ENCODE data around the gene ZNF385C. TPM values are rescaled to one million over a fixed set of nuclear protein-coding genes. Genes with fewer than 3 reads are reported as not detected.
"Not testable (repeated sequence)": the region's sequence is repeated elsewhere in the genome, so short reads cannot be mapped to it uniquely, and the experiment has no call there.

The ZNF385C gene
- total RNA-seq, 2 experiments from 2014 or later = not detected

DNA sequence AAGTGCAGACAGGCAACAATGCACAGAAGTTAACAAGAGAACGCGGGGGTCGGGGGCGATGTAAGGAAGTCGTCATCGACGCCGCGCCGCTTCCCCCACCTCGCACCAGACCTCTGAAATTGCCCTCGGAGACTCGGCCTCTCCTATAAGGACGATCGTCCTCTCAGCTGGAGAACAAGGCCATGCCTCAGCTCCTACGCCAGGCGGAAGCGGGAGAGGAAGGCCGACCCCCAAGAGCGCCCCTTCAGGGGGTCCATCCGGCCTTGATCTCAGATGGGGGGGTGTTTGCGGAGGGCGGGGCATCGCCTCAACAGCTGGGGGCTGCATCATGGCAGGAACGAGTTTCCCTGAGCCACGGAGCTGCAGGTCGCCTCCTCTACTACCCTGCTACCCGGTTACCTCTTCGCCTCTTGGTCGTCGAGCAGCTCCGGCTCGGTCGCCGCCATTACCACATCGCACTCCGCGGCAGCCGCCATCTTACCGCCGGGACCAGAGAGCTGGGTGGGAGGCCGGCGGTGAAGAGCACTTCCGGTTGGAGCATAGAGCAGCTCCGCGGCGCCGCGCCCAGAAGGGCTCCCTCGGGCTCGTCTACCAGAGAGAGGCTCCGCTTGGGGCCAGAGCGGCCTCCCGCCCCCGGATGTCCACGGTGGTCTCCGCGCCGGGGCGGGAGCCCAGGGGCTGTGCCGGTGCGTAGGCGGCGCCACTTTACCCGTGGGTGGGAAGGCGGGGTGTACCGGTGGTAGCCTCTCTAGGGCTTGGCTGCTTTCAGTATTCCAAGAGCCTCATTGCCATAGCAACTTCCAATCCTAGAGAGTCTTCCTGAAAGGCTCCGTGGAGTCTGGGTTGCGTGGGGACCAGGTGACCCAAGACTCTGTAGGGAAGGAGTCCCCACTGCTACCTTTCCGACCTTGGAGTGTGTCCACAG, 81.1 kb downstream of the ZNF385C start, which contains the start of gene DNAJC7:
Gene DNAJC7 (minus strand): TSS at position 499 of the 925 bp plus-strand sequence. CDS start 23 bp downstream, at position 476.
- Mint-ChIP-seq H3K9me3 (peaks cover 5% of the 10 kb centered on the region), H3K27ac (peak within 1 kb of the TSS; percentile 100), H3K4me3 (peak within 1 kb of the TSS; percentile 99), H3K27me3 (no peaks in the 10 kb centered on the region), H3K36me3 (ENCODE audit: low read depth) (peaks cover 13% of the 10 kb centered on the region), H3K4me1 (peaks cover 71% of the 10 kb centered on the region)
- peak; percentile 91 for DNase-seq
- ChIA-PET CTCF (interaction anchor here (0.6 to 7.5 kb wide), 16 partner anchors 11 to 1914 kb away, joined by 3 to 71 read pairs (median 4); partner anchors contain the start of genes DHX58 and GHDC), POLR2A (interaction anchor here (0.6 to 1.1 kb wide), 5 partner anchors 91 to 297 kb away, joined by 3 to 6 read pairs (median 4); partner anchors contain the start of gene DHX58)

DNA sequence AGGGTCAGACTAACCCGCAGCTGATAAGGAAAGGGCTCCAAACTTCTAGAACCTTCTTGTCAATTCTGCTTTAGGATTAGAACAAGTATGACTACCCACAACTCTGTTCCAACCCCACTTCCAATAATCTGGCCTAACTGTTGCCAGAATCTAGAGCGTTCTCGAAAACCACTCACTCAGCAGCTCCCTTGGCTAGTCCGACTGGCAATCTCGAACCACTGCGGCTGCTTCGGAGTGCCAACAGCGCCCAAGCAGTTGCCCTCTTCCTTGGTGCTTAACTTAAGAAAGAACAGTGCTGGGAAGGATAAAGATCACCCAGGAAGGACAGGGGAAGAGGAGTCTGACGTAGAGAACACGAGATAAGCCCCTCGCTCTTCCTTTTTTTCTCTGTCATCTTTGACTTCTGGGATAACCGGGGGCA, 81.9 kb downstream of the ZNF385C start:
- ChIA-PET POLR2A (no interaction called here), CTCF (interaction anchor here (0.6 to 7.5 kb wide), 8 partner anchors 11 to 1914 kb away, joined by 3 to 71 read pairs (median 10); partner anchors contain the start of gene DHX58)
- H3K4me3 Mint-ChIP-seq = peak overlapping the region; percentile 99
- peak overlapping the region; percentile 100 for H3K27ac Mint-ChIP-seq
- H3K4me1 Mint-ChIP-seq = peaks cover 72% of the 10 kb centered on the region
- no peaks in the 10 kb centered on the region for H3K27me3 Mint-ChIP-seq
- no peak for DNase-seq
- peaks cover 5% of the 10 kb centered on the region for H3K9me3 Mint-ChIP-seq
- H3K36me3 Mint-ChIP-seq (ENCODE audit: low read depth) = peaks cover 13% of the 10 kb centered on the region

DNA sequence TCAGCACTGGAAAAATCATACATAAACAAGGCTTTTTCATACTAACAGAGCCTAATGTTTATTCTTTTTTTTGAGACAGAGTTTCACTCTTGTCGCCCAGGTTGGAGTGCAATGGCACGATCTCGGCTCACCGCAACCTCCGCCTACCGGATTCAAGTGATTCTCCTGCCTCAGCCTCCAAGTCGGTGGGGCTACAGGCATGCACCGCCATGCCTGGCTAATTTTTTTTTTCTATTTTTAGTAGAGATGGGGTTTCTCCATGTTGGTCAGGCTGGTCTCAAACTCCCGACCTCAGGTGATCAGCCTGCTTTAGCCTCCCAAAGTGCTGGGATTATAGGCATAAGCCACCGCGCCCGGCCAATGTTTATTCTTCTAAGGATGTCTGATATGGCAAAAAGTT, 84.5 kb downstream of the ZNF385C start:
- CTCF ChIA-PET, H3K4me3 Mint-ChIP-seq, H3K27me3 Mint-ChIP-seq, POLR2A ChIA-PET, H3K9me3 Mint-ChIP-seq, DNase-seq, H3K27ac Mint-ChIP-seq: not testable (repeated sequence)
- Mint-ChIP-seq H3K4me1 (peaks cover 68% of the 10 kb centered on the region), H3K36me3 (ENCODE audit: low read depth) (peaks cover 23% of the 10 kb centered on the region)

DNA sequence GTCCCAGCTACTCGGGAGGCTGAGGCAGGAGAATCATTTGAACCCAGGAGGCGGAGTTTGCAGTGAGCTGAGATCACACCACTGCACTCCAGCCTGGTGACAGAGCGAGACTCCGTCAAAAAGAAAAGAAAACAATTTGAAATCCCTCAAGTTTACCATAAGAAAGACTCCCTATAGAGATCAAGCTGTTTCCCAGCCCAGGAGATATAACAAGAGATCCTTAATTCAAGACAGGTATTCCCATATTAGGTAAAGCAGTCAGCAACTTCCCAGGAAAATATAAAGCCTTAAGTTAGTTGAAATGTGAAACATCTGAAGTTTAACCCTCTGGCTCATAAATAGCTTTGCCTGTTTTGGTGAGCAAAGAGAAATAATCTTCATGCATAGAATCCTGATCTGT, 85.9 kb downstream of the ZNF385C start:
- DNase-seq, CTCF ChIA-PET, H3K27ac Mint-ChIP-seq, H3K9me3 Mint-ChIP-seq, H3K4me3 Mint-ChIP-seq, H3K27me3 Mint-ChIP-seq: not testable (repeated sequence)
- peaks cover 57% of the 10 kb centered on the region for H3K4me1 Mint-ChIP-seq
- peaks cover 23% of the 10 kb centered on the region for H3K36me3 Mint-ChIP-seq (ENCODE audit: low read depth)
- POLR2A ChIA-PET = interaction anchor here (1.2 kb wide), 1 partner anchor 46 kb away, joined by 4 read pairs; the partner anchor contains the start of gene CNP

DNA sequence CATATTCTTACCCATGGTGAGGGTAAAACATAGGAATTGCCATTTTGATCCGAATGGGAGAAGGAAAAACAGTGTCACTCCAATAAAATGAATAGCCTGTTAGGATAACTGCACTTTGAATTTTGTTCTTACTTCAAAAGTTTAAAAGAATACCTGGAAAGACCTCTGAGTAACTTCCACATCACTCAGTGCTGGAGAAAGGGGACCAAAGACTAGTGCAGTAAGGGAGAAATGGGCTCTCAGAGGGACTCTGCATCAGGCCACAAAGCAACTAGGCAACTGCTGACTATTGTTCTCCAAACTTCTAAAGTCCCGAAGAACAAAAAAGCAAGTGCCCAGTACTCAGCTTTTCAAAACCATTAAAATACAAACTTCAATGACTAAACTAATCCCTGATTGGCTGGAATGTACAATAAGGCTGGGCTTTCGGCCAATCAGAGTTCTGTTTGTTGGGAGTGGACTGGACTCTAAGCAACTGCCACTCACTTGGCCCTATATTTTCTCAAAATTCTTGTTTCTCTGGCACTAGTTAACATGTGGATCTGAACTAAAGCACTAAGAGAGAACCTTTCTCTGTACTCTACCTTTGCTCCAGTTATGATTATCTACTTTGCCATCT, 87.3 kb downstream of the ZNF385C start:
- H3K9me3 Mint-ChIP-seq = no peaks in the 10 kb centered on the region

DNA sequence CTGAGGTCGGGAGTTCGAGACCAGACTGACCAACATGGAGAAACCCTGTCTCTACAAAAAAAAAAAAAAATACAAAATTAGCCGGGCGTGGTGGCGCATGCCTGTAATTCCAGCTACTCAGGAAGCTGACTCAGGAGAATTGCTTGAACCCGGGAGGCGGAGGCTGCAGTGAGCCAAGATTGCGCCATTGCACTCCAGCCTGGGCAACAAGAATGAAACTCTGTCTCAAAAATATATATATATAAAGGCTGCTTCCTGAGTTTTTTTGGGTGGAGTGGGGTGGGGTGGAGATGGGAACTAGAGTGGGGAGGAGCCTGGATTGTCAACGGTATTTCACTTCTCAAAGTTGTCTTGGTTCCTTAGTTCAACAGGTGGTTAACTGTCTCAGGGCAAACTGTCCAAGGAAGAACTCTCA, 88.0 kb downstream of the ZNF385C start:
- H3K4me3 Mint-ChIP-seq, H3K9me3 Mint-ChIP-seq, POLR2A ChIA-PET, DNase-seq, H3K27me3 Mint-ChIP-seq, H3K27ac Mint-ChIP-seq: not testable (repeated sequence)
- CTCF ChIA-PET = interaction anchor here (9.2 kb wide), 1 partner anchor 8 kb away, joined by 62 read pairs; the partner anchor contains the start of genes DNAJC7 and NKIRAS2
- Mint-ChIP-seq H3K4me1 (peaks cover 47% of the 10 kb centered on the region), H3K36me3 (ENCODE audit: low read depth) (peaks cover 20% of the 10 kb centered on the region)

More for the DNA sequence above, 87.3 kb downstream of the ZNF385C start:
- Mint-ChIP-seq H3K27ac (no peak overlapping the region), H3K27me3 (no peaks in the 10 kb centered on the region), H3K4me1 (peaks cover 53% of the 10 kb centered on the region), H3K36me3 (ENCODE audit: low read depth) (peaks cover 20% of the 10 kb centered on the region), H3K4me3 (no peak overlapping the region)
- POLR2A ChIA-PET = no interaction called here
- no peak for DNase-seq
- CTCF ChIA-PET = no interaction called here

DNA sequence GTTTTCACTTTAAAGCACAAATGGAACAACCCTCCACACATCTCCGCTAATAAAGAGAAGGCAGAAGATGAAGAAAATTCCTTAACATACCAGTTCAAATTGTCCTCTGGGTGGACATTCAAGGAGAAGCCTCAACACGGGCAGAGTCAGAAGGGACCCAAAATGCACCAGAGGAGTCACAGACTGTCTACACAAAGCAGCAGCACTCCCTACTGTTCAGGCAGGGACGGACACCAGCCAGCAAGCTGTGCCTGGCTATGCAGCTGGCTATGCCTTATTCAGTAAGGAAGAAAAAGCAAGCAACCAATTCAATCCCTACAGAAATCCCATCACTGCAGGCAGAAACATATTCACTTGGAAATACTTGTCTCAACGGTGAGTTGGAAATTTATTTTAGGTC, 89.1 kb downstream of the ZNF385C start:
- DNase-seq = no peak
- CTCF ChIA-PET = interaction anchor here (0.7 to 9.2 kb wide), 3 partner anchors 9 to 91 kb away, joined by 3 to 62 read pairs (median 5); partner anchors contain the start of genes DNAJC7 and NKIRAS2
- Mint-ChIP-seq H3K27me3 (no peaks in the 10 kb centered on the region), H3K36me3 (ENCODE audit: low read depth) (peaks cover 20% of the 10 kb centered on the region), H3K4me1 (peaks cover 52% of the 10 kb centered on the region), H3K4me3 (no peak overlapping the region), H3K27ac (peak overlapping the region; percentile 39), H3K9me3 (no peaks in the 10 kb centered on the region)
- POLR2A ChIA-PET = interaction anchor here (0.5 kb wide), 1 partner anchor 532 kb away, joined by 3 read pairs; no protein-coding TSS in a partner anchor

DNA sequence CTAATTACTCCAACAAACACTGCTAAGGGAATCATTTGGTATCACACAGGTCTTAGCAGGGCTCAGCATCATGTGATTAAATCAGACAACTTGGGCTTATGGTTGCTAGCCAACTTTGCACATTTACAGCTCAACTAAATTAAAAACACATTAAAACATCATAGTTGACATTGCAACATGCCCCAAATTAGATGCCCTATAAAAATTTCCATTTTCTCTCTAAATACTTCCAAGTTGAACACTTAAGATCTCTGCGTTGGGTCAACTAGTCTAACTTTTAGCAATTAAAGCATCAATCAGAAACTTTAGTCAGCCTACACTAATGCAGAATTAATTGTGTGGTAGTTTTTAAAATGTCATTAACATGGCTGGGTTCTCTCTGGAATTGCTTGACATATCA, 93.1 kb downstream of the ZNF385C start:
- Mint-ChIP-seq H3K36me3 (ENCODE audit: low read depth) (peaks cover 26% of the 10 kb centered on the region), H3K27ac (no peak overlapping the region), H3K9me3 (no peaks in the 10 kb centered on the region), H3K4me1 (peaks cover 41% of the 10 kb centered on the region), H3K27me3 (no peaks in the 10 kb centered on the region), H3K4me3 (no peak overlapping the region)
- ChIA-PET CTCF (interaction anchor here (1.0 to 9.2 kb wide), 2 partner anchors 13 to 21 kb away, joined by 3 to 62 read pairs; partner anchors contain the start of genes DNAJC7 and NKIRAS2), POLR2A (no interaction called here)
- DNase-seq = no peak

DNA sequence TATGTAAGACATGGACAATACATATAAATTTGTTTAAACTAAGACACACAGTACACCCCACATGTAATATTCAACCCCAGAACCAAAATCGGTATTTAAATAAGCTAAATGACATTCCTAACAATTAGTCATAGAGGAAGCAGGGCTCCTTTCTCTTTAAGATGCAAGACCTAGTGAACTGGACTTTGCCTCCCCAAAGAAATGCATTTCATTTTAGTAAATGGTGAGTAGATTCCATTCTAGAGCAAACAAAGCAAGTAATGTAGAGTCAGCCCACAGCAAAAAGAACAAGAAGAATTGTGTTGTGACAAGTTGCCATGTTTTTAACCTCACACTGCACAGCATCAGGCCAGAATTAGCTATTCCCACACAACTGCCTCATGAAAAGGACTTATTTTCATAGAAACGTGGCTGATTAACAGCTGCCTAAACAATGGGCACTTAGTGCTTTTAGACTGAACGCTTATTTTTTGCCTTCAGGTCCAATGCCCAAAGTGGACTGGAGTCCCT, 95.4 kb downstream of the ZNF385C start:
- no peak for DNase-seq
- Mint-ChIP-seq H3K9me3 (no peaks in the 10 kb centered on the region), H3K27ac (no peak overlapping the region), H3K4me1 (peaks cover 32% of the 10 kb centered on the region), H3K27me3 (no peaks in the 10 kb centered on the region), H3K36me3 (ENCODE audit: low read depth) (peaks cover 26% of the 10 kb centered on the region), H3K4me3 (no peak overlapping the region)
- ChIA-PET POLR2A (no interaction called here), CTCF (interaction anchor here (0.8 to 9.2 kb wide), 4 partner anchors 15 to 178 kb away, joined by 3 to 62 read pairs (median 3); partner anchors contain the start of genes DNAJC7 and NKIRAS2)

DNA sequence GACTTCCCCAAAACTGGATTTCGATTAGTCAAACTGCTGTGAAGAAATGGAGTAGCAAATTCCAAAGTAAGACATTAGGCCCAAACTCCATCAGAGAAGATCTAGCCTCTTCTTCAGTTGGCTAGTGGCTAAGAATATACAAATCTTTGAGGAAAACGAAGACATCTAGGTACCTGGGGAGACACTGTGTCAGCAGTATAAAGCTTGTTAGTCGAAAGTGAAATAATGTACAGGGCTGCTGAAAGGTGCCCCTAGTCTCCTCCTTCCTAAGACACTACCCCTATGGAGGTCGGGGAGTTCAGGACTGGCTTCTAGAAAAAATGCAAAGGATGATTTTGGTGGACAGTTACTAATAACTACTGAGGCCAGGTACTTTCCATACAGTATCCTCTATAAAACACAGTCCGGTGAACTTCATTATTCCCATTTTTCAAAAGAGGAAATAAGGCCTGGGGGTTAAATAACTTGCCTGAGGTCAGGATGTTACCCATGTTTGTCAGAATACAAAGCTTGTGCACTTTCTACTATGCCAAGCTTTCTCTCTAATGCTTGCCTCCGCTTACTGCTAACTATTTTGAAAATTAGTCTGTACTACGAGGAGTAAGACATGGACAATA, 96.0 kb downstream of the ZNF385C start:
- Mint-ChIP-seq H3K9me3 (no peaks in the 10 kb centered on the region), H3K36me3 (ENCODE audit: low read depth) (peaks cover 26% of the 10 kb centered on the region), H3K4me3 (no peak overlapping the region), H3K27me3 (no peaks in the 10 kb centered on the region), H3K27ac (no peak overlapping the region), H3K4me1 (peaks cover 31% of the 10 kb centered on the region)
- ChIA-PET POLR2A (no interaction called here), CTCF (interaction anchor here (0.8 to 9.2 kb wide), 4 partner anchors 16 to 178 kb away, joined by 3 to 62 read pairs (median 3); partner anchors contain the start of genes DNAJC7 and NKIRAS2)
- no peak for DNase-seq

DNA sequence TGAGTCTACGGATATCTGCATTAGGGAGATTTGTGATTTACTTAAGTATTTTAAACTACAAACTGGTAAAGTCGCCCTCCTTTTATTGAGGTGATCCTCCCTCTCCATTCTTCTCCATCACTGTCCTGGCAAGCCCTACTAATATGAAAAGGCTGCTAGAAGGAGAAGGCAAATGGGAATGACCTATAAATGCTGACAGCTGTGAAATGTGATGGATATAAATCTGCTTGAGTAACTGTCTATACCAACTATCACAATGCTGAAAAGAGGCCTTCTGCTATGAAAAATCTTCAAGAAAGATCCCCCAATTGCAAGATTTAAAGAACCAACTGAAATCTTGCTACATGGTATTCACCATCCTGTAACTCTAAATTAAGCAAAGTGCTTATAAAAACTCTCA, 96.5 kb downstream of the ZNF385C start:
- Mint-ChIP-seq H3K27ac (no peak overlapping the region), H3K36me3 (ENCODE audit: low read depth) (peaks cover 27% of the 10 kb centered on the region), H3K27me3 (no peaks in the 10 kb centered on the region), H3K4me1 (peaks cover 28% of the 10 kb centered on the region), H3K4me3 (no peak overlapping the region), H3K9me3 (no peaks in the 10 kb centered on the region)
- ChIA-PET POLR2A (no interaction called here), CTCF (interaction anchor here (9.2 kb wide), 1 partner anchor 16 kb away, joined by 62 read pairs; the partner anchor contains the start of genes DNAJC7 and NKIRAS2)
- DNase-seq = no peak
